Hematopoietic multipotent progenitor cell treated with erythropoietin and hydrocortisone succinate and interleukin-3 and kit ligand, for 15 days (in vitro differentiated cells): Measurements from ENCODE around the gene NDST3.

Source experiments
- DNase-seq: peaks from one replicate; pipeline ENCODE4 v3.0.0-alpha.2; 2015; ENCODE audit warnings: low spot score

The NDST3 gene

GRCh38 chr4:118034053-118034785 is at the start of gene NDST3:
Gene NDST3 (plus strand): TSS chr4:118034486. CDS start chr4:118053911, 19,425 bp downstream.
- DNase-seq, result no peak

DNA sequence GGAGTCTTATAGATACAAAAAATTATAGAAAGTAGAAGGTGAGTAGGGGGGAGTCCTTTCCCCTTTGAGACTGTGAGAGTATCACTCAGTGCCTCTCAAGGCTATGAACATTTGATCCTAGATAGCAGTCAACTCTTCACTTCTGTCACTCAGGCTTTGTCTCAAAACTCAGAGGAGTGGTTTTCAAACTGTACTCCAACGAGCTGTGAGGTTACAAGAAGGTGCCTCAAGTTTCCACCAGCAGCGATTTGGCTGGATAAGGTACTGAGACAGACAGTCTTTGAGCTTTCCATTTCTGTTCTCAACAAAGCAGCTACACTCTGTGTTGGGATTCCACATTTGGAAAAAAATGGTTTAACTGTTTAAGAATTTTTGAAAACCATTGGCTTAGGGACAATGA is 48.0 kb upstream of the NDST3 start:
- no peak for DNase-seq

DNA sequence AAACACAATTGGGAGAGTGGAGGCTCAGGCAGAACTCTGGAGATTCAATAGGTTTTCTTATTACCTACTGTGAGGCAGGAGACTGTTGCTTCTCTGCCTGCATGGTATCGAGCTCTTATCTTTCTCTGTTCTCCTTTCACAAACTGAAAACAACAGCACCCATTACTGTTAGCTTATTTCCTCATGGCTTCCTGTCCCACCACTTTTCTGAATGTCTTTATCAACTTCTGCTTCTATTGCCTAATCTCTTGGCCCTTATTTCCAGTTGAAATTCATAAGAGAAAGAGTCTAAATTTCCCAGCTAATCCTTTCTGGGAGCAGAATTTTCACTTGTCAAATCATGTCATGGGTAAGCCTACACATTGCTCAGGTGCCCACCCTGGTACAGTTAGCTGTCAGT is 46.8 kb upstream of the NDST3 start:
- DNase-seq, result no peak

GRCh38 chr4:117996891-117997290 is 37.4 kb upstream of the NDST3 start:
- DNase-seq, result no peak

- DNase-seq, result no peak
Measured at GRCh38 chr4:118004088-118004487, 30.2 kb upstream of the NDST3 start.

GRCh38 chr4:118005883-118006282 is 28.4 kb upstream of the NDST3 start:
- no peak for DNase-seq

- no peak for DNase-seq
Measured at GRCh38 chr4:118012142-118012541, 22.1 kb upstream of the NDST3 start.

- no peak for DNase-seq
Measured at GRCh38 chr4:118014831-118015230, 19.5 kb upstream of the NDST3 start.

DNA sequence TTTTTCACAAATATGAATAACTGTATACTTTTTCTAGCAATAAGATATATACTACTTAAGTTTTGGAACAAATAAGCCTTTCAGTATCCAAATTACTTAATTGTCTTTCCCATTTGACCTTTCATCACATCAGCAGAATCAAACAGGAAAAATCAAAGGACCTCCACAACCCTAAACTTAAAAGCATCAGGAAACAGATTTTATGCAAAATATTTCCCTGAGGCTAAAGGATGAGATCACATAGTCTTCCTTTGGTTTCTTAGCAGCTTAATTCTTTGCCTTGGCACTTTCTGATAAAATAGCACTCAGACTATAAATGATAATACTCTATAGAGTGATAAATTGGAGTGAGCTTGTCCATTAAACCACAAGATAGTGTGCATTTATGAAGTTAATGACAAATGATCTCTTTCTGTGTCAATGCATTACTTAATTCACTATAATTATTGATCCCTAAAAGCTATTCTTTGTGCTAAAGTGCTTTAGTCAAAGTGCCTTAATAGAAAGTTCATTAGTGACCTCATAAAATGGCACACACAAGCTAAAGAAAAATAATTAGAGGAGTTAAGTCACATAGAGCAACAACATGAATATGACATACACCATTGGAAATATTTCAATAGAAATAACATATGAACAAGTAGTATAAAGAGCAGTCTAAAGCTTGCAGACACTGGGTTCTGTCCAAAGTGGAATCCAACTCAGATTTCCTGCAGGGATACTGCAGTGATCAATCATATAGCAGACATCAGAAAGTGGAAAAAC is 15.7 kb upstream of the NDST3 start:
- no peak for DNase-seq

GRCh38 chr4:118026806-118027205 is 7.5 kb upstream of the NDST3 start:
- no peak for DNase-seq

- no peak for DNase-seq
Measured at GRCh38 chr4:118029224-118029623, 5.1 kb upstream of the NDST3 start.

DNA sequence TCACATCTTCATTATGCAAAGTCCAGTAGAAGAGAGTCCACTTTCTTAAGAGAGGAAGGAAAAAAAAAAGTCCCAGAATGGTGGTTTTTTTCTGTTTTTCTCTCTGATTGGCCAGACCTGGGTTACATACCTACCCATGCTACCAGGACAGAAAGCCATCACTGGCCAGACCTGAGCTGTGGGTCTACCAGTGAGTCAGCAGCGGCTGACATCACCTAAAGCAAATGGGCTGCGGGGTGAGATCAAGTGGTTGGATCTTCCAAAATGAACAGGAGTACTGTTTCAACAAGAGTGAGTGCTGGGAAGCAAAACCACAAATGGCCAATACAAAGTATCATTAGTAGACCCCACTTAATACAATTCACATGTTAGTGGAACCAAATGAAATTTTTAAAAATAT is 1.6 kb upstream of the NDST3 start:
- DNase-seq, result no peak

DNA sequence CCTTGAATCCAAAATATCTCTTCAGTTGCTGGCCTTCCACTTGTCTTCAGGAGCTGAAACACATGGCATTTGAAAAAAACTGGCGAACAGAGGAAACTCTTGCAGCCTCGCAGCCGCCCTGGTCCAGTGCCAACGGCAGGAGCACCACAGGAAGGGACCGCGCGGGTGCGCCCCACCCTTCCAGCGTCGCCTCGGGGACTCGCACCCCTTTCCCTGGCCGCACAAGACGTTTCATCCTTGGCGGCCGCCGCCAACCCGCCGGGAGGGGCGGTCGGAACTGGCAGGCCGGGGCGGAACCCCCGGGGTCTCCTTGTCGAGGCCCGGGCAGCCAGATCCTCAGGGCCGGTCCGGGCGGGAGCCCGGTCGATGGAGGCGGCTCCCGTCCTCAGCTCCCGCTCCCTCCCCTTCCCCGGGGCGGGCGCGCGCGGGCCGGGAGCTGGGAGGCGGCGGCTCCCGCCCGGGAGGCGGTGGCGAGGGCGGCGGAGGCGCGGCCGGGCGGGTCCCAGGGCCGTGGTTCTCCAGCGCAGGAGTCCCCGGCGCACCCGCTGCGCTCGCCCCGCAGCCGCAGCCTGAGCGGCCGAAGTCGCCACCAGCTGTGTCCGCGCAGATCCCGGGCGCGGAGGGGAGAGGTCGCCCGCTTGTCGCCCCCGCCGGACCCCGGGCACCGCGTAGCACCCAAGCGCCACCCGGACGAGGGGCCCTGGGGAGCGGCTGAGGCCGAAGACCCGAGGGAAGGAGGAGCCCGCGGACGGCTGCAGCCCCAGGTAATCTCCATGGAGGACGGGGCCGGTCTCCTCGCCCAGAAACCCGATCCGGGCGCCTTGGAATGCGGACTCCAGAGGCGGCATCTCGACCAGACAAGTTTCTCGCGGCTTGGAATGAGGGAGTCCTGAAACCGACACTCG is 886 bp upstream of the NDST3 start:
- DNase-seq, result no peak

GRCh38 chr4:118035309-118035708 is 1.0 kb downstream of the NDST3 start:
- DNase-seq, result no peak

DNA sequence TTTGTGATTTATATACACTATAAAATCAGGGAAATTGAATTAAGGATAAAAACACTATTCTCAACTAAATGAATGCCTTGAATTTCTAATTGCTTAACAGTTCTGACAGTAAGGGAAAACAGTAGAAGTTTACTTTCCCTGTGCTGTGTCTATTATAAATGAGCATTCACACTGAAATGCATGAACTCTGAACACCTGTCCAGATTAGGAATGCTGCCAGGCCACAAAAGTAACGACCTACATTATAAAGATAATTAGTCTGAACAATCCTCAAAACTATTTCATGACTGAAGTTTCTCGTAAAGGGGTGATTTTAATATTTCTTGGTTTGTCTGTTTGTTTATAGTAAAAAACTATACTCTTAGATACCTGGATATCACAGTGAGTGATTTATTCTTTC is 2.0 kb downstream of the NDST3 start:
- no peak for DNase-seq

DNA sequence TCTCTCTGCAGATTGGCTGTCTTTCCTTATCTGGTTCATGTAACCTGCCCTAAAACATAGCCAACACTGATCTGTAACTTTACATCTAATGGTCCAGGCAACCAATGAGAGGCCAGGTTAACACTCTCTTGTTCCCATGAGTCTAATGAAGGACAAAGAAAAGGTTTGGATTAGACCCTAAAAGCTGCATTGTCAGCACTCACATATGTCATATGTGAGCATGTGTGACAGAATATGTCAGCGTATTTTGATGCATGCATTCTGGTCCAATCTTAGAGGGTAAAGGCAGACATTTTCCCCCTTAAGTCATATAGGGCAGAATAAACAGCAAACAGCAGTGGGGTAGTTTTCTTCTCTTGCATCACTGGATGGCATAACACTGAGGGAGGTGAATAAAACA is 3.7 kb downstream of the NDST3 start:
- DNase-seq, result no peak

DNA sequence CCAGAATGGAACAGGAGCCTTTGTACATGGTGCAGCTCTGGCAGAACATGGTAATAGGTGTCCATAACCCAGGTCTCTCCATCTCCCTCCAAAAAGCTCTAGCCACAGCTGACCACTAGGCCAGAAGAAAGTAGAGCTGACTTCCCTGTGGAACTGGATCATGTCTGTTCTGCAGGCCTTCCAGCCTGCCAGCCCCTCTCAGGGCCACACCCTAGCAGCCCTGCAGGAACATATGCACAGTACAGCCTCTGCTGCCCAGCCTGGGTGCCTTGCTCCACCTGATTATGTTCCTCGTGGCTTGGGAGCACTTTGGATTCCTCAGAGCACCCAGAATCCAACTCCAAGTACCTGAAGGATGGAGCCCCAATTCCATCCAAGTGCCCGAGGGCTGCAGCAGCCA is 12.0 kb downstream of the NDST3 start:
- DNase-seq, result no peak

DNA sequence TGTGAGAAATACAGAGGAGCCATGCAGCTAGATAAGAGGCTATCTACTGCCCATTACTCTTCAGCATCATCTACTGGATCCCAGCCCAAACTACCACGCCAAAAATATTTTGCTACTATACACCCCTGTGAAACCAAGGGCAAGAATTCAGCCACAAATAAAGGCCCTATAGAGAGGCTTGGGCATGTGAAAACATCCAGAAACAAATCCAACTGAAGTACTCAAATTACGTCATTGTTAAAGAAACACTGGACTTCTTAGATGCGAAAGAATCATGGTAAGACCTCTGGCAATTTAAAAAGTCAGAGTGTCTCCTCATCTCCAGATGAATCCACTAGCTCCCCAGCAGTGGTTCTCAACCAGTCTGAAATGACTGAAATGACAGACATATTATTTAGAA is 12.8 kb downstream of the NDST3 start:
- no peak for DNase-seq

DNA sequence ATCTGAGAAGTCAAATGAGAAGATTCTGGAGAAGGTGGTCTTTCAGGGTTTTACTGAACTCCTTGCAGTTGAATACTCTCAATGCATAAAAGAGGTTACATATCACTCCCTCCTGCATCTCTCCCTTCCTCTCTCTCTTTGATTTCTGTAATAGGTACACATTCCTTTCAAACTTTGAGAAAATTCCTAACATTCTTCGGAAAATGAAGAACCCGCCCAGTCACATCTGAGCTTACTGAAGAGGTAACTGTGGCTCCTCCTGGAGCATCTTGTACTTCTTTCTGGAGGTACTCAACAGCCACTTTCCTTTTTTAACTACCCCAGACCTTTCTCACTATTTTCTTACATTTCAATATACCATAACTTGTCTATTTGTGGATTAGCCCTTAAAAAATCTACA is 24.7 kb downstream of the NDST3 start:
- no peak for DNase-seq

- DNase-seq, result no peak
Measured at GRCh38 chr4:118059397-118059796, 25.1 kb downstream of the NDST3 start.

GRCh38 chr4:118076958-118077766 is 42.9 kb downstream of the NDST3 start:
- peak; percentile 4 for DNase-seq

DNA sequence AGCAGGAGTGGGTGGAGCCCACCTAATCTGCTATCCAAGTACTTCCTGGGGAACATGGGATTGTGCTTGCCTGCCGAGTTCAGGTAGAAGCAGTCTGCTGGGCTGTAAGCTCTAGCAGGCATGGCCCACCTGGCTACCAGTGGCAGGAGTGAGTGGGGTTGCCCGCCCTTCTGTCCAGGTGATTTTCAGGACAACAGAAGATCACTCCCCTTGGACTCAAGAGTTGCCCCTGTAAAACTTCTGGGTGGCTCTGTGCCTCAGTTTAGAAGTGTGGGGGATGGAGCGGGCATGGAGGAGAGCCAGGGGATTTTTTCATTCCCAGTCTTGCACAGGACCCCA is 43.5 kb downstream of the NDST3 start:
- DNase-seq, result no peak
